ENCODE data around the gene SLC25A45. TPM values are rescaled to one million over a fixed set of nuclear protein-coding genes. Genes with fewer than 3 reads are reported as not detected.

The SLC25A45 gene
- total and polyA plus RNA-seq, 2 of the 4 experiments (the other 2 are of a cell fraction): 0.72 to 1.2 TPM

DNA sequence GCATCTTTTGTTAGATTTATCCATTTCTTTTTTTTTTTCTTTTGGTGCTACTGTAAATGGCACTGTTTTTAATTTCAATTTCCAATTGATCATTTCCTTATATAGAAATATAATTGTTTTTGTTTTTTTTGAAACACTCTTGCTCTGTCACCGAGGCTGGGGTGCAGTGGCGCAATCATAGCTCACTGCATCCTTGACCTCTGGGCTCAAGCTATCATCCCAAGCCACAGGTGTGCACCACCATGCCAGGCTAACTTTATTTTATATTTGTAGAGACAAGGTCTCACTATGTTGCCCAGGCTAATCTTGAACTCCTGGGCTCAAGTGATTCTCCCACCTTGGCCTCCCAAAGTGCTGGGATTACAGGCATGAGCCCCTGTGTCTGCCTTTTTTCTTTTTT lies 20.3 kb upstream of the SLC25A45 start:
- Histone ChIP-seq H2AFZ (replicated peaks; ENCODE audit: low read length, poor library complexity) (no peak overlapping the region), H2BK20ac (ENCODE audit: low read depth, low read length) (no peak overlapping the region), H3K18ac (ENCODE audit: low read depth, low read length) (no peak overlapping the region), H3K9ac (ENCODE audit: low read depth, low read length) (no peak overlapping the region), H3K9me1 (ENCODE audit: insufficient read depth, low read length) (peaks cover 4% of the 10 kb centered on the region), H3K27ac (ENCODE audit: insufficient read depth, low read length) (no peak overlapping the region), H3K23ac (ENCODE audit: low read depth, low read length) (no peak overlapping the region), H3K36me3 (ENCODE audit: control insufficient read depth, insufficient read depth, low read length) (peaks cover 57% of the 10 kb centered on the region), H4K5ac (ENCODE audit: low read depth, low read length) (no peak overlapping the region), H2AK9ac (replicated peaks; ENCODE audit: low read depth, low read length, poor library complexity) (no peak overlapping the region), H4K8ac (ENCODE audit: low read depth in 2 of 2, low read length in 2 of 2) (no peak overlapping the region), H4K91ac (ENCODE audit: insufficient read depth, low read depth, low read length) (no peak overlapping the region), H3K4me2 (ENCODE audit: low read depth, low read length) (no peak overlapping the region), H3K9me3 (ENCODE audit: control insufficient read depth, insufficient read depth, low read length) (no peaks in the 10 kb centered on the region), H3K4me3 (ENCODE audit: insufficient read depth, low read depth, low read length) (no peak overlapping the region), H2BK5ac (ENCODE audit: low read depth, low read length, poor library complexity, severe bottlenecking) (no peak overlapping the region), H2AK5ac (ENCODE audit: low read depth, low read length) (no peak overlapping the region), H2BK120ac (ENCODE audit: low read depth, low read length) (no peak overlapping the region), H3K27me3 (ENCODE audit: control insufficient read depth, insufficient read depth, low read length) (no peaks in the 10 kb centered on the region), H3K79me1 (ENCODE audit: low read depth in 1 of 2, low read length in 2 of 2) (peaks cover 9 to 27% of the 10 kb centered on the region in 2 experiments), H3K4ac (ENCODE audit: low read depth, low read length) (no peak overlapping the region), H4K20me1 (ENCODE audit: insufficient read depth, low read length) (peaks cover 7% of the 10 kb centered on the region), H3K4me1 (ENCODE audit: control insufficient read depth, insufficient read depth, low read length) (0 out of 2 replicates have a peak, but pooled peaks cover 1% of the 10 kb centered on the region), H3K14ac (replicated peaks; ENCODE audit: low read depth, low read length) (no peak overlapping the region), H2BK15ac (ENCODE audit: low read depth, low read length) (no peak overlapping the region), H3K56ac (ENCODE audit: extremely low read depth, insufficient read depth, low read length) (no peak overlapping the region)
- BruUV-seq (replicated peaks): no TSS peak
- ATAC-seq (ENCODE audit: low read depth): no peak
- dilution Hi-C loops (cut with HindIII; ENCODE audit: low sequenced_read_pairs, unreplicated experiment) (no loop called here), in situ Hi-C loops (cut with MboI; ENCODE audit: low sequenced_read_pairs) (no loop called here), intact Hi-C loops (cut with micrococcal nuclease) (no loop called here)
- ChIA-PET POLR2A (ENCODE audit: unreplicated experiment) (no interaction called here), CTCF (no interaction called here)
- TF ChIP-seq NFE2L2 (IDR thresholded peaks at IDR 0.05; ENCODE audit: low read depth, low read length) (no peak), MAZ (IDR thresholded peaks at IDR 0.05; ENCODE audit: borderline replicate concordance, low read depth, low read length) (no peak), RCOR1 (IDR thresholded peaks at IDR 0.05; ENCODE audit: insufficient replicate concordance, low read length) (no peak), POLR2A (IDR thresholded peaks at IDR 0.05; ENCODE audit: low read depth, low read length) (no peak), FOS (IDR thresholded peaks at IDR 0.05; ENCODE audit: low read depth, low read length) (no peak), SMC3 (IDR thresholded peaks at IDR 0.05; ENCODE audit: low read depth, low read length) (no peak), CHD1 (IDR thresholded peaks at IDR 0.05; ENCODE audit: low read depth, low read length) (no peak)
- TF ChIP-seq, protein P1, sequence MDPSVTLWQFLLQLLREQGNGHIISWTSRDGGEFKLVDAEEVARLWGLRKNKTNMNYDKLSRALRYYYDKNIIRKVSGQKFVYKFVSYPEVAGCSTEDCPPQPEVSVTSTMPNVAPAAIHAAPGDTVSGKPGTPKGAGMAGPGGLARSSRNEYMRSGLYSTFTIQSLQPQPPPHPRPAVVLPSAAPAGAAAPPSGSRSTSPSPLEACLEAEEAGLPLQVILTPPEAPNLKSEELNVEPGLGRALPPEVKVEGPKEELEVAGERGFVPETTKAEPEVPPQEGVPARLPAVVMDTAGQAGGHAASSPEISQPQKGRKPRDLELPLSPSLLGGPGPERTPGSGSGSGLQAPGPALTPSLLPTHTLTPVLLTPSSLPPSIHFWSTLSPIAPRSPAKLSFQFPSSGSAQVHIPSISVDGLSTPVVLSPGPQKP (IDR thresholded peaks at IDR 0.05; ENCODE audit: borderline replicate concordance, low read depth, low read length): no peak
- TF ChIP-seq, protein P2, sequence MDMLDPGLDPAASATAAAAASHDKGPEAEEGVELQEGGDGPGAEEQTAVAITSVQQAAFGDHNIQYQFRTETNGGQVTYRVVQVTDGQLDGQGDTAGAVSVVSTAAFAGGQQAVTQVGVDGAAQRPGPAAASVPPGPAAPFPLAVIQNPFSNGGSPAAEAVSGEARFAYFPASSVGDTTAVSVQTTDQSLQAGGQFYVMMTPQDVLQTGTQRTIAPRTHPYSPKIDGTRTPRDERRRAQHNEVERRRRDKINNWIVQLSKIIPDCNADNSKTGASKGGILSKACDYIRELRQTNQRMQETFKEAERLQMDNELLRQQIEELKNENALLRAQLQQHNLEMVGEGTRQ (IDR thresholded peaks at IDR 0.05; ENCODE audit: low read depth, low read length): no peak
- no peak for DNase-seq
- no CpG with 5 or more reads among the region's 2 CpGs for WGBS, 2 experiments (ENCODE audit: extremely low coverage in 2 of 2, insufficient read length in 1 of 2)
